Nephron (organoid): ENCODE data around the gene CCNJL.

Experiments
- H3K27ac Mint-ChIP-seq, 3 experiments: 2 replicates each; pipeline ENCODE4 v1.8.0; 2020; ENCODE audit warnings: mixed read lengths in 3 of 3, mild to moderate bottlenecking in 2 of 3, moderate library complexity in 1 of 3
- H3K27me3 Mint-ChIP-seq: 2 replicates; pipeline ENCODE4 v1.8.0; 2021; ENCODE audit warnings: low read depth, mild to moderate bottlenecking, moderate library complexity, mixed read lengths
- H3K36me3 Mint-ChIP-seq: 2 replicates; pipeline ENCODE4 v1.8.0; 2020; ENCODE audit warnings: low read depth, mixed read lengths
- H3K4me1 Mint-ChIP-seq: 2 replicates; pipeline ENCODE4 v1.8.0; 2020; ENCODE audit warnings: mixed read lengths
- H3K4me3 Mint-ChIP-seq, 3 experiments: 2 replicates each; pipeline ENCODE4 v1.8.0; 2020; ENCODE audit warnings: mild to moderate bottlenecking in 3 of 3, mixed read lengths in 3 of 3, moderate library complexity in 2 of 3
- H3K9me3 Mint-ChIP-seq: 2 replicates; pipeline ENCODE4 v1.8.0; 2020; ENCODE audit warnings: mixed read lengths
- CTCF ChIP-seq, 3 experiments: fragments of 200-600 bp; sonication (generic); IDR thresholded peaks; one replicate each; pipeline ENCODE4 v1.5.0; 2021; ENCODE audit warnings: antibody characterized with exemption in 3 of 3; ENCODE audit not compliant: unreplicated experiment in 3 of 3

CCNJL gene

GRCh38 chr5:160262151-160263074 is 50.0 kb downstream of the CCNJL start:
- Mint-ChIP-seq H3K4me3 (no peak overlapping the region), H3K36me3 (peaks cover 21% of the 10 kb centered on the region), H3K27me3 (peaks cover 4% of the 10 kb centered on the region), H3K4me1 (peaks cover 31% of the 10 kb centered on the region), H3K9me3 (no peaks in the 10 kb centered on the region), H3K27ac (peak overlapping the region; percentile 21 to 84 (median 48))
- TF ChIP-seq CTCF (IDR thresholded peaks at IDR 0.05; ENCODE audit: unreplicated experiment in 3 of 3), result no peak

GRCh38 chr5:160260881-160261815 is 51.2 kb downstream of the CCNJL start:
- no peak for TF ChIP-seq CTCF (IDR thresholded peaks at IDR 0.05; ENCODE audit: unreplicated experiment in 3 of 3)
- peak overlapping the region in 2 of 3 experiments; percentile 70 to 84 for H3K27ac Mint-ChIP-seq
- H3K27me3 Mint-ChIP-seq, result peaks cover 4% of the 10 kb centered on the region
- peaks cover 24% of the 10 kb centered on the region for H3K36me3 Mint-ChIP-seq
- no peaks in the 10 kb centered on the region for H3K9me3 Mint-ChIP-seq
- H3K4me1 Mint-ChIP-seq, result peaks cover 31% of the 10 kb centered on the region
- peak overlapping the region in 2 of 3 experiments; percentile 12 to 24 for H3K4me3 Mint-ChIP-seq

GRCh38 chr5:160260006-160260775 is 52.2 kb downstream of the CCNJL start:
- H3K27me3 Mint-ChIP-seq, result peaks cover 4% of the 10 kb centered on the region
- H3K4me3 Mint-ChIP-seq, result no peak overlapping the region
- no peak for TF ChIP-seq CTCF (IDR thresholded peaks at IDR 0.05; ENCODE audit: unreplicated experiment in 3 of 3)
- peaks cover 31% of the 10 kb centered on the region for H3K4me1 Mint-ChIP-seq
- no peaks in the 10 kb centered on the region for H3K9me3 Mint-ChIP-seq
- H3K27ac Mint-ChIP-seq, result no peak overlapping the region
- peaks cover 25% of the 10 kb centered on the region for H3K36me3 Mint-ChIP-seq

GRCh38 chr5:160259341-160259740 is 53.0 kb downstream of the CCNJL start:
- no peaks in the 10 kb centered on the region for H3K9me3 Mint-ChIP-seq
- no peak overlapping the region for H3K4me3 Mint-ChIP-seq
- peaks cover 25% of the 10 kb centered on the region for H3K36me3 Mint-ChIP-seq
- H3K27ac Mint-ChIP-seq, result no peak overlapping the region
- H3K4me1 Mint-ChIP-seq, result peaks cover 31% of the 10 kb centered on the region
- H3K27me3 Mint-ChIP-seq, result peaks cover 4% of the 10 kb centered on the region
- no peak for TF ChIP-seq CTCF (IDR thresholded peaks at IDR 0.05; ENCODE audit: unreplicated experiment in 3 of 3)

GRCh38 chr5:160254706-160255105 is 57.7 kb downstream of the CCNJL start:
- no peaks in the 10 kb centered on the region for H3K9me3 Mint-ChIP-seq
- H3K27me3 Mint-ChIP-seq, result no peaks in the 10 kb centered on the region
- H3K4me3 Mint-ChIP-seq, result no peak overlapping the region
- no peak for TF ChIP-seq CTCF (IDR thresholded peaks at IDR 0.05; ENCODE audit: unreplicated experiment in 3 of 3)
- peaks cover 43% of the 10 kb centered on the region for H3K36me3 Mint-ChIP-seq
- no peak overlapping the region for H3K27ac Mint-ChIP-seq
- H3K4me1 Mint-ChIP-seq, result no peaks in the 10 kb centered on the region
